HEK293 (cell line): ENCODE results near the gene NINJ1.
A peak's percentile ranks its signal among the peaks of the same experiment; 100 is the strongest.

Experiments
- CTCF ChIA-PET: fragments of 350-600 bp; formaldehyde crosslinking; extraction: SDS; loops from one replicate; lab custom pipeline; 2021; ENCODE audit warnings: antibody characterized with exemption; lab: Yijun Ruan, JAX
- POLR2A ChIA-PET: fragments of 300-600 bp; formaldehyde crosslinking; extraction: SDS; loops from one replicate; lab custom pipeline; 2020; ENCODE audit warnings: antibody characterized with exemption, inconsistent platforms; lab: Yijun Ruan, JAX
- H3K27ac ChIP-seq: fragments of 200-500 bp; sonication (Bioruptor generic); 2 replicates; pipeline ENCODE4 v1.5.1; 2014; ENCODE audit warnings: low read depth, low read length, control low read depth, inconsistent platforms; ENCODE audit errors: extremely low read depth
- H3K36me3 ChIP-seq, 2 experiments: fragments of 200-500 bp in 1 of 2; sonication (Bioruptor generic) in 1 of 2; 1 replicate in 1 of 2; 2 replicates in 1 of 2; pipeline ENCODE4 v1.5.1; 2014 to 2017; ENCODE audit warnings: inconsistent platforms in 2 of 2, low read length in 2 of 2; ENCODE audit not compliant: control insufficient read depth in 2 of 2, insufficient read depth in 1 of 2
- H3K4me1 ChIP-seq: fragments of 200-500 bp; sonication (Bioruptor generic); 2 replicates; pipeline ENCODE4 v1.5.1; 2014; ENCODE audit warnings: mild to moderate bottlenecking, low read length, inconsistent platforms; ENCODE audit not compliant: control insufficient read depth, insufficient read depth
- H3K4me3 ChIP-seq: 2 replicates; pipeline ENCODE4 v1.5.1; 2011; ENCODE audit warnings: low read depth, mild to moderate bottlenecking, control low read depth, low read length, moderate library complexity
- H3K9me3 ChIP-seq: fragments of 200-500 bp; sonication (Bioruptor generic); 2 replicates; pipeline ENCODE4 v1.5.1; 2014; ENCODE audit warnings: low read depth, low read length, inconsistent platforms; ENCODE audit not compliant: control insufficient read depth, insufficient read depth
- FEZF1 ChIP-seq: fragments of 450-650 bp; formaldehyde crosslinking; IDR thresholded peaks from 2 replicates; pipeline ENCODE4 v1.5.1; 2016; ENCODE audit warnings: missing biosample characterization, missing genetic modification characterization
- GLIS1 ChIP-seq: fragments of 450-650 bp; formaldehyde crosslinking; IDR thresholded peaks from 2 replicates; pipeline ENCODE4 v1.5.1; 2016; ENCODE audit warnings: missing biosample characterization, missing genetic modification characterization
- HOXD13 ChIP-seq: sonication (generic); formaldehyde crosslinking; IDR thresholded peaks from 2 replicates; pipeline ENCODE4 v1.8.0; 2022; ENCODE audit warnings: missing genetic modification reagents, borderline replicate concordance
- IKZF3 ChIP-seq: fragments of 450-650 bp; IDR thresholded peaks from 2 replicates; pipeline ENCODE4 v1.5.0; 2018; ENCODE audit warnings: missing biosample characterization, mild to moderate bottlenecking, missing genetic modification characterization, moderate library complexity
- INSM2 ChIP-seq: fragments of 450-650 bp; formaldehyde crosslinking; IDR thresholded peaks from 2 replicates; pipeline ENCODE4 v1.5.1; 2016; ENCODE audit warnings: missing biosample characterization, missing genetic modification characterization
- KLF1 ChIP-seq: fragments of 450-650 bp; formaldehyde crosslinking; IDR thresholded peaks from 2 replicates; pipeline ENCODE4 v1.5.1; 2016; ENCODE audit warnings: missing biosample characterization, missing genetic modification characterization
- SCRT2 ChIP-seq: fragments of 450-650 bp; formaldehyde crosslinking; IDR thresholded peaks from 2 replicates; pipeline ENCODE4 v1.5.1; 2016; ENCODE audit warnings: missing biosample characterization, missing genetic modification characterization
- TSHZ1 ChIP-seq: fragments of 450-650 bp; formaldehyde crosslinking; IDR thresholded peaks from 2 replicates; pipeline ENCODE4 v1.5.1; 2016; ENCODE audit warnings: missing biosample characterization, missing genetic modification characterization, borderline replicate concordance
- ZBTB21 ChIP-seq: fragments of 450-650 bp; formaldehyde crosslinking; IDR thresholded peaks from 2 replicates; pipeline ENCODE4 v1.5.1; 2017; ENCODE audit warnings: missing biosample characterization, missing genetic modification characterization
- ZIC2 ChIP-seq: fragments of 450-650 bp; formaldehyde crosslinking; IDR thresholded peaks from 2 replicates; pipeline ENCODE4 v1.5.1; 2016; ENCODE audit warnings: missing biosample characterization, missing genetic modification characterization
- ZNF114 ChIP-seq: fragments of 450-650 bp; formaldehyde crosslinking; IDR thresholded peaks from 2 replicates; pipeline ENCODE4 v1.5.0; 2017; ENCODE audit warnings: missing biosample characterization, missing genetic modification characterization
- ZNF174 ChIP-seq: fragments of 450-650 bp; formaldehyde crosslinking; IDR thresholded peaks from 2 replicates; pipeline ENCODE4 v1.5.0; 2017; ENCODE audit warnings: missing biosample characterization, mild to moderate bottlenecking, missing genetic modification characterization
- ZNF23 ChIP-seq: fragments of 450-650 bp; formaldehyde crosslinking; IDR thresholded peaks from 2 replicates; pipeline ENCODE4 v1.5.1; 2016; ENCODE audit warnings: missing biosample characterization, missing genetic modification characterization, borderline replicate concordance
- ZNF274 ChIP-seq, 2 experiments: fragments of 200-500 bp in 1 of 2; fragments of 450-650 bp in 1 of 2; sonication (Bioruptor generic) in 1 of 2; formaldehyde crosslinking in 1 of 2; IDR thresholded peaks; 2 replicates each; pipeline versions ENCODE4 v1.5.1 to v1.6.1; 2014 to 2016; ENCODE audit warnings: borderline replicate concordance in 1 of 2, inconsistent platforms in 1 of 2, low read length in 1 of 2, missing biosample characterization in 1 of 2, missing genetic modification characterization in 1 of 2
- ZNF350 ChIP-seq: fragments of 450-650 bp; formaldehyde crosslinking; IDR thresholded peaks from 2 replicates; pipeline ENCODE4 v1.5.0; 2017; ENCODE audit warnings: missing biosample characterization, mild to moderate bottlenecking, missing genetic modification characterization
- ZNF354C ChIP-seq: fragments of 450-650 bp; formaldehyde crosslinking; IDR thresholded peaks from 2 replicates; pipeline ENCODE4 v1.5.1; 2016; ENCODE audit warnings: missing biosample characterization, missing genetic modification characterization, low read depth, borderline replicate concordance
- ZNF366 ChIP-seq: fragments of 450-650 bp; formaldehyde crosslinking; conservative IDR thresholded peaks from 2 replicates; pipeline ENCODE4 v1.5.1; 2016; ENCODE audit warnings: missing biosample characterization, missing genetic modification characterization
- ZNF514 ChIP-seq: fragments of 450-650 bp; formaldehyde crosslinking; IDR thresholded peaks from 2 replicates; pipeline ENCODE4 v1.5.1; 2016; ENCODE audit warnings: missing biosample characterization, missing genetic modification characterization
- ZNF561 ChIP-seq: fragments of 450-650 bp; IDR thresholded peaks from 2 replicates; pipeline ENCODE4 v1.5.1; 2018; ENCODE audit warnings: missing biosample characterization, missing genetic modification characterization, borderline replicate concordance
- ZNF621 ChIP-seq: fragments of 450-650 bp; formaldehyde crosslinking; IDR thresholded peaks from 2 replicates; pipeline ENCODE4 v1.5.1; 2017; ENCODE audit warnings: missing biosample characterization, missing genetic modification characterization
- ZNF623 ChIP-seq: fragments of 450-650 bp; formaldehyde crosslinking; IDR thresholded peaks from 2 replicates; pipeline ENCODE4 v1.5.1; 2016; ENCODE audit warnings: missing biosample characterization, missing genetic modification characterization
- ZNF701 ChIP-seq: fragments of 450-650 bp; formaldehyde crosslinking; IDR thresholded peaks from 2 replicates; pipeline ENCODE4 v1.5.1; 2016; ENCODE audit warnings: missing biosample characterization, missing genetic modification characterization
- TF ChIP-seq, protein P1 (sequence below): fragments of 450-650 bp; formaldehyde crosslinking; IDR thresholded peaks from 2 replicates; pipeline ENCODE4 v1.5.1; 2016; ENCODE audit warnings: missing biosample characterization, missing genetic modification characterization, borderline replicate concordance

NINJ1 gene

GRCh38 chr9:93112116-93112863 lies 21.8 kb downstream of the NINJ1 start:
- ChIA-PET POLR2A (no interaction called here), CTCF (interaction anchor here (1.3 kb wide), 1 partner anchor 42 kb away, joined by 5 read pairs; no protein-coding TSS in a partner anchor)
- TF ChIP-seq SCRT2 (no peak), ZBTB21 (tag by site-specific recombination) (no peak), INSM2 (tag by site-specific recombination) (no peak), ZNF514 (tag by site-specific recombination) (no peak), ZNF623 (tag by site-specific recombination) (peak; percentile 79), ZNF621 (tag by site-specific recombination) (no peak), ZNF174 (tag by site-specific recombination) (no peak)
- Histone ChIP-seq H3K4me1 (no peaks in the 10 kb centered on the region), H3K27ac (no peak overlapping the region), H3K9me3 (no peaks in the 10 kb centered on the region), H3K36me3 (peaks cover 0 to 26% of the 10 kb centered on the region in 2 experiments; a peak in 2 of 3 replicates), H3K4me3 (no peak overlapping the region)

- POLR2A ChIA-PET = no interaction called here
- peak; percentile 54; the same call in 1 of the 2 replicates for TF ChIP-seq ZIC2 (tag by site-specific recombination)
- TF ChIP-seq GLIS1 (tag by site-specific recombination) = peak; percentile 40
- TF ChIP-seq FEZF1 (tag by site-specific recombination) = no peak
- TF ChIP-seq ZNF174 (tag by site-specific recombination) = no peak
- TF ChIP-seq, all 188 proteins: peak for 2
- Histone ChIP-seq H3K27ac (no peak overlapping the region), H3K9me3 (no peaks in the 10 kb centered on the region), H3K36me3 (peaks cover 0 to 26% of the 10 kb centered on the region in 2 experiments; a peak in 2 of 3 replicates), H3K4me1 (no peaks in the 10 kb centered on the region), H3K4me3 (no peak overlapping the region)
- CTCF ChIA-PET = interaction anchor here (0.6 to 3.3 kb wide), 2 partner anchors 8 to 1202 kb away, joined by 3 to 43 read pairs; no protein-coding TSS in a partner anchor
These were observed 22.5 kb downstream of the NINJ1 start for GRCh38 chr9:93111371-93112115.

- ChIA-PET CTCF (interaction anchor here (0.6 to 3.3 kb wide), 4 partner anchors 8 to 1202 kb away, joined by 3 to 43 read pairs (median 4); no protein-coding TSS in a partner anchor), POLR2A (no interaction called here)
- Histone ChIP-seq H3K4me3 (no peak overlapping the region), H3K9me3 (no peaks in the 10 kb centered on the region), H3K36me3 (peaks cover 0 to 26% of the 10 kb centered on the region in 2 experiments; a peak in 2 of 3 replicates), H3K4me1 (no peaks in the 10 kb centered on the region), H3K27ac (no peak overlapping the region)
- no peak for TF ChIP-seq ZNF354C
- TF ChIP-seq IKZF3 (tag by site-specific recombination) = no peak
- no peak for TF ChIP-seq ZNF114 (tag by site-specific recombination)
- TF ChIP-seq, protein P1, sequence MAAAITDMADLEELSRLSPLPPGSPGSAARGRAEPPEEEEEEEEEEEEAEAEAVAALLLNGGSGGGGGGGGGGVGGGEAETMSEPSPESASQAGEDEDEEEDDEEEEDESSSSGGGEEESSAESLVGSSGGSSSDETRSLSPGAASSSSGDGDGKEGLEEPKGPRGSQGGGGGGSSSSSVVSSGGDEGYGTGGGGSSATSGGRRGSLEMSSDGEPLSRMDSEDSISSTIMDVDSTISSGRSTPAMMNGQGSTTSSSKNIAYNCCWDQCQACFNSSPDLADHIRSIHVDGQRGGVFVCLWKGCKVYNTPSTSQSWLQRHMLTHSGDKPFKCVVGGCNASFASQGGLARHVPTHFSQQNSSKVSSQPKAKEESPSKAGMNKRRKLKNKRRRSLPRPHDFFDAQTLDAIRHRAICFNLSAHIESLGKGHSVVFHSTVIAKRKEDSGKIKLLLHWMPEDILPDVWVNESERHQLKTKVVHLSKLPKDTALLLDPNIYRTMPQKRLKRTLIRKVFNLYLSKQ (tag by site-specific recombination) = no peak
- no peak for TF ChIP-seq ZNF701 (tag by site-specific recombination)
- no peak for TF ChIP-seq ZNF366
- no peak for TF ChIP-seq ZNF561 (tag by site-specific recombination)
- no peak for TF ChIP-seq KLF1 (tag by site-specific recombination)
- no peak for TF ChIP-seq ZNF23 (tag by site-specific recombination)
- no peak for TF ChIP-seq ZNF350
- no peak for TF ChIP-seq ZNF274 (IDR thresholded peaks at IDR 0.05; ENCODE audit: low read length)
- no peak for TF ChIP-seq ZNF274 (tag by site-specific recombination; IDR thresholded peaks at IDR 0.05; ENCODE audit: borderline replicate concordance)
- TF ChIP-seq HOXD13 (CRISPR knock-in tag) = no peak
- no peak for TF ChIP-seq TSHZ1 (tag by site-specific recombination)
These were observed 23.1 kb downstream of the NINJ1 start for GRCh38 chr9:93111001-93111370.
